ENCODE data around the gene BCL7A. TPM values are rescaled to one million over a fixed set of nuclear protein-coding genes. Genes with fewer than 3 reads are reported as not detected.

Gene BCL7A
- total RNA-seq, 3 donors from 2014 or later, result 8.9 to 10.6 (median 9.0) TPM

- H3K27me3 Mint-ChIP-seq (ENCODE audit: low read depth), result no peaks in the 10 kb centered on the region
- no peak overlapping the region for H3K4me3 Mint-ChIP-seq
- H3K36me3 Mint-ChIP-seq (ENCODE audit: insufficient read depth), result peaks cover 11% of the 10 kb centered on the region
- peaks cover 75% of the 10 kb centered on the region for H3K4me1 Mint-ChIP-seq (ENCODE audit: low read depth)
- H3K9me3 Mint-ChIP-seq, result peaks cover 2% of the 10 kb centered on the region
- DNase-seq (no peak), ATAC-seq (no peak)
Observed at GRCh38 chr12:122106843-122107242, 85.2 kb downstream of the BCL7A start.

- Mint-ChIP-seq H3K36me3 (ENCODE audit: insufficient read depth) (peaks cover 11% of the 10 kb centered on the region), H3K4me3 (no peak overlapping the region), H3K27me3 (ENCODE audit: low read depth) (no peaks in the 10 kb centered on the region), H3K9me3 (peaks cover 2% of the 10 kb centered on the region), H3K4me1 (ENCODE audit: low read depth) (peaks cover 78% of the 10 kb centered on the region)
- ATAC-seq (no peak), DNase-seq (no peak)
Observed at GRCh38 chr12:122107261-122107660, 85.6 kb downstream of the BCL7A start.

- ATAC-seq, result peak; percentile 9 to 15
- peaks cover 50% of the 10 kb centered on the region for H3K4me1 Mint-ChIP-seq (ENCODE audit: low read depth)
Observed at GRCh38 chr12:122111089-122111641, 89.5 kb downstream of the BCL7A start.

More at GRCh38 chr12:122111089-122111641, 89.5 kb downstream of the BCL7A start:
- DNase-seq, result no peak
- Mint-ChIP-seq H3K4me3 (no peak overlapping the region), H3K36me3 (ENCODE audit: insufficient read depth) (peaks cover 5% of the 10 kb centered on the region), H3K27me3 (ENCODE audit: low read depth) (no peaks in the 10 kb centered on the region), H3K9me3 (no peaks in the 10 kb centered on the region)

Other genes starting within 250 kb of the BCL7A start
- gene RHOF, start 228.2 kb upstream of the BCL7A start, total RNA-seq, result 10 to 100 TPM; 80.7 to 94.6 (median 85.8) TPM
- gene SETD1B, start 217.9 kb upstream of the BCL7A start, total RNA-seq, result 10 to 100 TPM; 30.4 to 32.7 (median 31.7) TPM
- under 1 TPM; 0.20 to 0.27 (median 0.26) TPM for gene HPD, start 163.0 kb upstream of the BCL7A start, total RNA-seq
- 100 to 1,000 TPM in 2 of 3 donors, 10 to 100 TPM in 1; 97.7 to 106 (median 103) TPM for gene PSMD9, start 133.1 kb upstream of the BCL7A start, total RNA-seq
- gene CFAP251, start 103.3 kb upstream of the BCL7A start, total RNA-seq, result under 1 TPM; 0.46 to 0.82 (median 0.78) TPM
- 10 to 100 TPM; 35.9 to 42.3 (median 37.9) TPM for gene MLXIP, start 56.9 kb downstream of the BCL7A start, total RNA-seq
- 10 to 100 TPM in 1 of 3 donors, 1 to 10 TPM in 2; 3.1 to 31.4 (median 5.3) TPM for gene IL31, start 152.3 kb downstream of the BCL7A start, total RNA-seq
- gene LRRC43, start 161.2 kb downstream of the BCL7A start, total RNA-seq, result under 1 TPM in 1 of 3 donors, not detected in 2; 0.28 TPM
- gene B3GNT4, start 181.8 kb downstream of the BCL7A start, total RNA-seq, result under 1 TPM; 0.16 to 0.43 (median 0.19) TPM
- gene DIABLO, start 204.2 kb downstream of the BCL7A start, total RNA-seq, result 10 to 100 TPM; 66.4 to 75.3 (median 72.5) TPM
- 10 to 100 TPM; 31.4 to 35.6 (median 32.3) TPM for gene VPS33A, start 244.6 kb downstream of the BCL7A start, total RNA-seq

Measured in activated T-cell treated with anti-CD3 and anti-CD28 coated beads, Interleukin-2, amount 50 U/mL, for 4 hours (primary cell).